ENCODE results near the gene CCDC136.

DNA sequence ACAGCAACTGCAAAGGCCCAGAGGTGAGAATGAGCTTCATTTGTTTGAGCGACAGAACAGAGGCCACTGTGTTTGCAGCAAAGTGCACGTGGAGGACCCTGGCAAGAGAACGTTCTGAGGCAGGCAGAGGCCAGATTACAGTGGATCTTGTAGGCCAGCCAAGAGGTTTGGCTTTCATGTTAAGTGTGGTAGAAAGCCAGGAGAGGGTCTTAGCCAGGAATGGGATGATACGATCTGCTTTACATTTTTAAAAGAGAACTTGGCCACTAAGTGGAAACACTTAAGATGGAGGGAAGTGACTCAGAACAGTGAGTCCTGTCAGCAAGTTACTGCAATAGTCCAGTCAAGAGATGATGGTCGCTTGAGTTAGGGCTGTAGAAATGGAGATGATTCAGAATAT, 4.6 kb downstream of the CCDC136 start:
- no peak for TF ChIP-seq EZH2phosphoT487 (IDR thresholded peaks at IDR 0.05; ENCODE audit: borderline replicate concordance, low read length)
- TF ChIP-seq, protein P1, sequence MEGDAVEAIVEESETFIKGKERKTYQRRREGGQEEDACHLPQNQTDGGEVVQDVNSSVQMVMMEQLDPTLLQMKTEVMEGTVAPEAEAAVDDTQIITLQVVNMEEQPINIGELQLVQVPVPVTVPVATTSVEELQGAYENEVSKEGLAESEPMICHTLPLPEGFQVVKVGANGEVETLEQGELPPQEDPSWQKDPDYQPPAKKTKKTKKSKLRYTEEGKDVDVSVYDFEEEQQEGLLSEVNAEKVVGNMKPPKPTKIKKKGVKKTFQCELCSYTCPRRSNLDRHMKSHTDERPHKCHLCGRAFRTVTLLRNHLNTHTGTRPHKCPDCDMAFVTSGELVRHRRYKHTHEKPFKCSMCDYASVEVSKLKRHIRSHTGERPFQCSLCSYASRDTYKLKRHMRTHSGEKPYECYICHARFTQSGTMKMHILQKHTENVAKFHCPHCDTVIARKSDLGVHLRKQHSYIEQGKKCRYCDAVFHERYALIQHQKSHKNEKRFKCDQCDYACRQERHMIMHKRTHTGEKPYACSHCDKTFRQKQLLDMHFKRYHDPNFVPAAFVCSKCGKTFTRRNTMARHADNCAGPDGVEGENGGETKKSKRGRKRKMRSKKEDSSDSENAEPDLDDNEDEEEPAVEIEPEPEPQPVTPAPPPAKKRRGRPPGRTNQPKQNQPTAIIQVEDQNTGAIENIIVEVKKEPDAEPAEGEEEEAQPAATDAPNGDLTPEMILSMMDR (IDR thresholded peaks at IDR 0.05; ENCODE audit: low read depth, low read length, poor library complexity, severe bottlenecking): no peak
